OCI-LY3 (cell line): ENCODE data around the gene GSTM3.

Experiments
- H2AFZ ChIP-seq: fragments of 200-600, 300-600 bp; shearing (Covaris generic); 2 replicates; pipeline ENCODE4 v1.6.0; 2014; ENCODE audit warnings: antibody characterized with exemption, low read depth, low read length
- H3K27ac ChIP-seq: fragments of 200-600, 300-600 bp; sonication (generic); 2 replicates; pipeline ENCODE4 v1.5.1; 2014; ENCODE audit warnings: mild to moderate bottlenecking, low read length, moderate library complexity, mixed read lengths
- H3K27me3 ChIP-seq: fragments of 200-600, 300-600 bp; sonication (generic); 2 replicates; pipeline ENCODE4 v1.6.1; 2014; ENCODE audit warnings: low read depth, low read length, mixed read lengths
- H3K36me3 ChIP-seq: fragments of 200-600, 300-600 bp; sonication (generic); replicated peaks from 2 replicates; pipeline ENCODE3; 2014; ENCODE audit warnings: low read depth, low read length, mixed read lengths
- H3K4me1 ChIP-seq: fragments of 300-600, 200-600 bp; sonication (generic); 2 replicates; pipeline ENCODE4 v1.6.1; 2014; ENCODE audit warnings: low read length, mixed read lengths
- H3K4me2 ChIP-seq: fragments of 200-600, 300-600 bp; sonication (generic); 2 replicates; pipeline ENCODE4 v1.6.1; 2014; ENCODE audit warnings: low read length, mixed read lengths
- H3K4me3 ChIP-seq: fragments of 300-600, 200-600 bp; sonication (generic); 2 replicates; pipeline ENCODE4 v1.5.1; 2014; ENCODE audit warnings: antibody characterized with exemption, mild to moderate bottlenecking, low read length, moderate library complexity
- H3K79me2 ChIP-seq: fragments of 300-600, 200-600 bp; shearing (Covaris generic); 2 replicates; pipeline ENCODE4 v1.6.1; 2014; ENCODE audit warnings: mild to moderate bottlenecking, low read length, mixed read lengths
- H3K9ac ChIP-seq: fragments of 300-600, 200-600 bp; shearing (Covaris generic); 2 replicates; pipeline ENCODE4 v1.6.0; 2014; ENCODE audit warnings: mild to moderate bottlenecking, low read length, moderate library complexity
- H3K9me3 ChIP-seq: fragments of 200-600, 300-600 bp; shearing (Covaris generic); 2 replicates; pipeline ENCODE4 v1.6.1; 2014; ENCODE audit warnings: low read length, mixed read lengths; ENCODE audit not compliant: insufficient read depth
- H4K20me1 ChIP-seq: fragments of 200-600, 300-600 bp; sonication (generic); 2 replicates; pipeline ENCODE4 v1.6.1; 2016; ENCODE audit warnings: low read length, mixed read lengths; ENCODE audit not compliant: insufficient read depth
- EZH2phosphoT487 ChIP-seq: fragments of 200-600 bp; shearing (Covaris generic); IDR thresholded peaks from 2 replicates; pipeline ENCODE4 v1.6.1; 2018; ENCODE audit warnings: antibody characterized with exemption, mixed run types, low read depth
- TF ChIP-seq, protein P1 (sequence below): fragments of 200-600, 300-600 bp; sonication (generic); IDR thresholded peaks from 2 replicates; pipeline ENCODE4 v1.5.1; 2014; ENCODE audit warnings: antibody characterized with exemption, low read length, low read depth

The GSTM3 gene

DNA sequence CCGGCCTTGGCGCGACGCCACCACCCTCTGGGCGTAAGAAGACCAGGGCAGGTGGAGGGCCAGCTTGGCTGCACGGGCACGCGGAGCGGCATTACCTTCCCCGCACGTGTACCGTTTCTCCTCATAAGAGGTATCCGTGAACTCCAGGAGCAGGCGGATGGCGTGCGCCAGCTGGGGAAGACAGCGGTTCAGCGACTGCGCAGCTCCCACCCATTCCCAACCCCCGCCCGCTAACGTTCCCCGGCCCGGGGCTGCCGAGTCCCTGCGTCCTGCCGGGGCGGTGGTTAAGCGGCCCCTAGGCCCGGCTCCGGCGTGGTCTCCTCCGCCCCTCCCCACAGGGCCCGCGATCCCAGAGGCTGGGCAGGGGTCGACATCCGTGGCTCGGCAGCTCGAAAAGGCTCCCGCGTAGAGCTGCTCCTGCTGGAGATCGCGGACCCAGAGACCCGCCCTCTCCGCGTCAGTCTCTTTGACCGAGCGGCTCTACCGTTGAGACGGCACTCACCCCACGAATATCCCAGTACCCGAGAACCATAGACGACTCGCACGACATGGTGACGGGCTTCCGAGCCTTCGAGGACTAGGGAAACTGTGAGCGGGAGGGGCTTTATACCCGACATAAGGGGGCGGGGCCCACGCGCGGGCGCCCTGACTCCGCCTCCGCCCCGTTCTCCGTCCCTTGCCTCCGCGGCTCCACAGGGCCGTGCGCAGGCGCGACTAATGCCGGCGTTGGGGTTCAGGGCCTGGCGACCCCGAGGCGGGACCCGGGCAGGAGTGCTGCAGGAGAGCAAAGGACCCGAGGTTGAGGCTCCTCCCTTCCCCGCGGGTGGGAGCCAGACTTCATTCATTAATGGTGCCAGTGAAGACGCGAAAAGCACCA lies 862 bp downstream of the GSTM3 start:
- H3K79me2 ChIP-seq = no peaks in the 10 kb centered on the region
- H3K4me2 ChIP-seq = no peak overlapping the region
- no peaks in the 10 kb centered on the region for H4K20me1 ChIP-seq
- no peak overlapping the region for H3K27ac ChIP-seq
- no peak overlapping the region for H3K4me3 ChIP-seq
- TF ChIP-seq, protein P1, sequence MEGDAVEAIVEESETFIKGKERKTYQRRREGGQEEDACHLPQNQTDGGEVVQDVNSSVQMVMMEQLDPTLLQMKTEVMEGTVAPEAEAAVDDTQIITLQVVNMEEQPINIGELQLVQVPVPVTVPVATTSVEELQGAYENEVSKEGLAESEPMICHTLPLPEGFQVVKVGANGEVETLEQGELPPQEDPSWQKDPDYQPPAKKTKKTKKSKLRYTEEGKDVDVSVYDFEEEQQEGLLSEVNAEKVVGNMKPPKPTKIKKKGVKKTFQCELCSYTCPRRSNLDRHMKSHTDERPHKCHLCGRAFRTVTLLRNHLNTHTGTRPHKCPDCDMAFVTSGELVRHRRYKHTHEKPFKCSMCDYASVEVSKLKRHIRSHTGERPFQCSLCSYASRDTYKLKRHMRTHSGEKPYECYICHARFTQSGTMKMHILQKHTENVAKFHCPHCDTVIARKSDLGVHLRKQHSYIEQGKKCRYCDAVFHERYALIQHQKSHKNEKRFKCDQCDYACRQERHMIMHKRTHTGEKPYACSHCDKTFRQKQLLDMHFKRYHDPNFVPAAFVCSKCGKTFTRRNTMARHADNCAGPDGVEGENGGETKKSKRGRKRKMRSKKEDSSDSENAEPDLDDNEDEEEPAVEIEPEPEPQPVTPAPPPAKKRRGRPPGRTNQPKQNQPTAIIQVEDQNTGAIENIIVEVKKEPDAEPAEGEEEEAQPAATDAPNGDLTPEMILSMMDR = no peak
- TF ChIP-seq EZH2phosphoT487 = no peak
- no peaks in the 10 kb centered on the region for H3K4me1 ChIP-seq
- H3K27me3 ChIP-seq = peaks cover 8% of the 10 kb centered on the region; the same call in 1 of the 2 replicates
- H2AFZ ChIP-seq = no peak overlapping the region
- H3K9ac ChIP-seq = no peak overlapping the region
- H3K36me3 ChIP-seq = no peaks in the 10 kb centered on the region
- H3K9me3 ChIP-seq = no peaks in the 10 kb centered on the region

DNA sequence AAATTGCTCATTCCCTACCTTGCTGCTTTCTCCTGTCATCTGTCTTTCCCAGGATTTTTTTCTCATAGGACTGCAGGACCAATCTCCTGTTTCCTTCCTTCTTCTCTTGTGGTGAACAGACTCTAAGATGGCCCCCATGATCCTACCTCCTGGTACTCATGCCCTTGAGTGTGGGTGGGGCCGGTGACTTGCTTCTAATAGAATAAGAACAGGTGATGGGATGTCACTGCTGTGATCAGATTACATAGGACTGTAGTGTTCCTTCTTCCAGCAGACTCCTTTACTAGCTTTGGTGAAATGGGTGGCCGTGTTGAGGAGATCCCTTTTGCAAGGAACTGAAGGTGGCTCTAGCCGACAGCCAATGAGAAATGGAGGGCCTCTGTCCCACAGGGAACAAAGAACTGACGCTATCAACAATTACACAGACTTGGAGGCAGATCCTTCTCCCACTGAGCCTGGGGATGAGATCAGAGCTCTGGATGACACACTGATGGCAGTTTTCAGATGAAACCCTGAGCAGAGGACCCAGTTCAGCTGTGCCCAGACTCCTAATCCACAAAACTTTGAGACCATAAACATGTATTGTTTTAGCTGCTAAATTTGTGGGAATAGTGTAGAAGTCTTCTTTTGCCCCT lies 7.5 kb downstream of the GSTM3 start:
- no peak for TF ChIP-seq EZH2phosphoT487
- TF ChIP-seq, protein P1 = no peak
- no peaks in the 10 kb centered on the region for H3K79me2 ChIP-seq

DNA sequence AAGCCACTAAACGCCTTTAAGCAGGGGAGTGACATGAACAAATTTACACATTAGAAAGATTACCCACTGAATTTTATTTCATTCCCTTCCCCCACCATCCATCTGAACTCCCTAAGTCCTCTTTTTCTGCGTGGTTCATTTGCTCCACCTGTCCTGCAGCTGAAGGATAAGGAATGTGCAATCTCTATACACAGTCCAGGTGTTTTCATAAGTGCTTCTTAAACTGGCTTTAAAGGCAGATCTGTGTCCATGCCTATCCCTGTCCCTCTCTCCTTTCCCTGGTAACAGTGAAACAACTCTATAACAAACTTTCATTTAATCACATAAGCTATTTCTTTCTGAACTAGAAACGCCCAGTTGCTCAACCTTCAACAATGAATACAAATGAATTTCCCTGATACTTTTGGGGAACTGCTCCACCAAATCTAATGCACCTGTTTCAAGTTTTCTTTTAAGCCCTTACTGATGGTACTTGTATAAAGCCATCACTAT lies 8.4 kb downstream of the GSTM3 start:
- Histone ChIP-seq H3K79me2 (no peaks in the 10 kb centered on the region), H4K20me1 (no peaks in the 10 kb centered on the region), H3K9ac (no peak overlapping the region), H3K4me3 (no peak overlapping the region), H2AFZ (no peak overlapping the region), H3K36me3 (no peaks in the 10 kb centered on the region), H3K4me1 (no peaks in the 10 kb centered on the region), H3K4me2 (no peak overlapping the region), H3K9me3 (no peaks in the 10 kb centered on the region), H3K27me3 (peaks cover 8% of the 10 kb centered on the region; the same call in 1 of the 2 replicates), H3K27ac (no peak overlapping the region)
- no peak for TF ChIP-seq EZH2phosphoT487
- TF ChIP-seq, protein P1 = no peak

More for the DNA sequence above, 7.5 kb downstream of the GSTM3 start:
- no peaks in the 10 kb centered on the region for H4K20me1 ChIP-seq
- no peak overlapping the region for H3K9ac ChIP-seq
- no peak overlapping the region for H3K4me3 ChIP-seq
- no peaks in the 10 kb centered on the region for H3K9me3 ChIP-seq
- no peak overlapping the region for H3K4me2 ChIP-seq
- H3K27ac ChIP-seq = no peak overlapping the region
- H3K36me3 ChIP-seq = no peaks in the 10 kb centered on the region
- H2AFZ ChIP-seq = no peak overlapping the region
- H3K27me3 ChIP-seq = peaks cover 8% of the 10 kb centered on the region; the same call in 1 of the 2 replicates
- no peaks in the 10 kb centered on the region for H3K4me1 ChIP-seq

DNA sequence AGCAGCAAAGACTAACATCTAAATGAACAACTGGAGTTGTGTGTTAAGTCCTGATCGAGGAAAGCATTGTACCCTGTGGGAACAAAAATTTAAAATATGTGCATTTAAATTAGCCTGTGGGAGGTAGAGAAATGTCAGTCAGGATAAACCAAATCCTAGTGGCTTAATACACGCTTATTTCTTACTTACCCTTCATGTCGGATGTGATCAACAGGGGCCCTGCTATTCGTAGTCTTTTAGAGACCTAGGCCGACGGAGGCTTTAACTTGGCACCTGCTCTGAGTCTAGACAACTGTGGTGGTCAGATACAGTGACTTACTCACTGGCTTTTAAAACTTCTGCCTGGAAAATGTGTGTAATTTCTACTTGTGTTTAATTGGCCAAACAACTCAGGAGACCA lies 10.2 kb downstream of the GSTM3 start:
- TF ChIP-seq, protein P1 = no peak
- TF ChIP-seq EZH2phosphoT487 = no peak
- Histone ChIP-seq H3K4me2 (no peak overlapping the region), H3K27ac (no peak overlapping the region), H3K27me3 (no peaks in the 10 kb centered on the region), H3K9me3 (no peaks in the 10 kb centered on the region), H3K79me2 (no peaks in the 10 kb centered on the region), H3K36me3 (no peaks in the 10 kb centered on the region), H2AFZ (no peak overlapping the region), H4K20me1 (no peaks in the 10 kb centered on the region), H3K9ac (no peak overlapping the region), H3K4me3 (no peak overlapping the region), H3K4me1 (no peaks in the 10 kb centered on the region)
